SK-N-SH (cell line): Measurements from ENCODE around the gene KIAA0319L.
"Not testable (repeated sequence)": the region's sequence is repeated elsewhere in the genome, so short reads cannot be mapped to it uniquely, and the experiment has no call there.

Experiments
- CHD2 ChIP-seq: fragments of 150-350 bp; IDR thresholded peaks from 2 replicates; pipeline ENCODE4 v1.6.1; 2018; ENCODE audit warnings: low read length; ENCODE audit not compliant: partially characterized antibody
- CTCF ChIP-seq: fragments of 200-600 bp; sonication (generic); IDR thresholded peaks from 2 replicates; pipeline ENCODE4 v1.6.1; 2017; ENCODE audit warnings: antibody characterized with exemption, mild to moderate bottlenecking, moderate library complexity
- EZH2phosphoT487 ChIP-seq: fragments of 200-600 bp; sonication (generic); IDR thresholded peaks from 2 replicates; pipeline ENCODE4 v1.6.1; 2017; ENCODE audit warnings: low read depth, mixed run types, mild to moderate bottlenecking, antibody characterized with exemption, moderate library complexity, borderline replicate concordance
- GATA2 ChIP-seq: sonication (generic); formaldehyde crosslinking; IDR thresholded peaks from 2 replicates; pipeline ENCODE4 v1.5.0; 2020; ENCODE audit warnings: mild to moderate bottlenecking, missing genetic modification reagents
- IRF3 ChIP-seq: fragments of 150-350 bp; IDR thresholded peaks from 2 replicates; pipeline ENCODE4 v1.6.1; 2016; ENCODE audit warnings: mild to moderate bottlenecking, low read depth, low read length
- MAX ChIP-seq: IDR thresholded peaks from 2 replicates; pipeline ENCODE4 v1.4.0; 2012; ENCODE audit warnings: low read depth
- NFIC ChIP-seq: IDR thresholded peaks from 2 replicates; pipeline ENCODE4 v1.4.0; 2012; ENCODE audit warnings: borderline replicate concordance
- POLR2AphosphoS5 ChIP-seq: IDR thresholded peaks from 2 replicates; pipeline ENCODE4 v1.6.1; 2012; ENCODE audit warnings: low read depth, low read length
- RFX5 ChIP-seq: IDR thresholded peaks from 2 replicates; pipeline ENCODE4 v1.6.1; 2012; ENCODE audit warnings: mild to moderate bottlenecking, improper control_type of control experiment, low read length
- SIN3A ChIP-seq: IDR thresholded peaks from 2 replicates; pipeline ENCODE4 v1.6.1; 2012; ENCODE audit warnings: low read depth, mild to moderate bottlenecking, low read length, moderate library complexity, borderline replicate concordance
- TAF1 ChIP-seq: IDR thresholded peaks from 2 replicates; pipeline ENCODE4 v1.6.1; 2012; ENCODE audit warnings: low read depth, mild to moderate bottlenecking, low read length, moderate library complexity, borderline replicate concordance
- USF1 ChIP-seq: IDR thresholded peaks from 2 replicates; pipeline ENCODE4 v1.4.0; 2012; ENCODE audit warnings: low read depth, borderline replicate concordance
- YY1 ChIP-seq: IDR thresholded peaks from 2 replicates; pipeline ENCODE4 v1.4.0; 2012; ENCODE audit warnings: low read depth, mild to moderate bottlenecking
- ZBTB33 ChIP-seq: IDR thresholded peaks from 2 replicates; pipeline ENCODE4 v1.4.0; 2012; ENCODE audit warnings: low read depth, borderline replicate concordance

- TF ChIP-seq CTCF; MAX; POLR2AphosphoS5; RFX5; YY1; TAF1; CHD2; GATA2 (CRISPR knock-in tag); ZBTB33; SIN3A; USF1; EZH2phosphoT487; IRF3; NFIC: not testable (repeated sequence)
These were observed 28.6 kb upstream of the KIAA0319L start for GRCh38 chr1:35585805-35586204.
